Activated CD8-positive, alpha-beta T cell treated with anti-CD3 and anti-CD28 coated beads for 36 hours (primary cell): ENCODE data around the gene STK24. TPM values are rescaled to one million over a fixed set of nuclear protein-coding genes. Genes with fewer than 3 reads are reported as not detected.

ENCODE experiments used
- ATAC-seq: fragments of 200-7000 bp; cut with Tn5 transposase; one replicate; pipeline ENCODE4 v1.10.0; 2021; ENCODE audit warnings: mild to moderate bottlenecking, moderate library complexity
- CTCF ChIA-PET: fragments of 350-600 bp; sonication (Branson Sonifier 250); formaldehyde crosslinking; loops from one replicate; lab custom pipeline; 2021; ENCODE audit warnings: antibody characterized with exemption; lab: Charles Lee
- POLR2A ChIA-PET: fragments of 350-600 bp; sonication (Branson Sonifier 250); formaldehyde crosslinking; loops from one replicate; lab custom pipeline; 2021; ENCODE audit warnings: antibody characterized with exemption; lab: Charles Lee
- DNase-seq: peaks from one replicate; pipeline ENCODE4 v3.0.0-alpha.2; 2020
- H3K27ac Mint-ChIP-seq: one replicate; pipeline ENCODE4 v1.8.0; 2021; ENCODE audit warnings: mild to moderate bottlenecking, mixed read lengths
- H3K27me3 Mint-ChIP-seq: one replicate; pipeline ENCODE4 v1.8.0; 2021; ENCODE audit warnings: mixed read lengths
- H3K36me3 Mint-ChIP-seq: one replicate; pipeline ENCODE4 v1.8.0; 2021; ENCODE audit warnings: low read depth, mixed read lengths
- H3K4me1 Mint-ChIP-seq: one replicate; pipeline ENCODE4 v1.8.0; 2021; ENCODE audit warnings: low read depth, mixed read lengths
- H3K4me3 Mint-ChIP-seq: one replicate; pipeline ENCODE4 v1.8.0; 2021; ENCODE audit warnings: mild to moderate bottlenecking, moderate library complexity, mixed read lengths
- H3K9me3 Mint-ChIP-seq: one replicate; pipeline ENCODE4 v1.8.0; 2021; ENCODE audit warnings: mixed read lengths
- CTCF ChIP-seq: fragments of 200-600 bp; IDR thresholded peaks from one replicate; pipeline ENCODE4 v1.8.0; 2022; ENCODE audit warnings: antibody characterized with exemption, mild to moderate bottlenecking
- intact Hi-C: fragments of 100-400 bp; cut with micrococcal nuclease; formaldehyde crosslinking; loops from one replicate; pipeline ENCODE4 v1.10.0; 2022
- total RNA-seq, 2 experiments: library from RNA; stranded (reverse); gene quantifications; one replicate each; pipeline ENCODE4 v1.2.3, GENCODE V29; 2021

STK24 gene
- total RNA-seq, 2 experiments from 2014 or later, result 118 TPM

DNA sequence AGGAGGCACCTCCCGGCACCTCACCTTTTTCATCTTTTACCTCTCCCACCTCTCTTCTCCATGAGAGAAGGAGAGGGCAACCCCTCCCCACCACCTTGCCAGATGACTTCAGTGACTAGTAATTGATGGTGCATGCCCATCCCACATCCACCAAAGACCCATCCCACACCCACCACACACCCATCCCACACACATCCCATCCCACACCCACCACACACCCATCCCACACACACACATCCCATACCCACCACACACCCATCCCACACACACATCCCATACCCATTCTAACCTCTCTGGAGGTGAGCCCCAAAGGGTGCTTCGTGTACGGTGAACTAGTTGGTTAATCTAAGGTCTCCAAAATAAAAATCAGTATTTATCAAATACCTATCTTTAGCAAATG lies 44.7 kb downstream of the STK24 start:
- Mint-ChIP-seq H3K9me3 (no peaks in the 10 kb centered on the region), H3K27me3 (no peaks in the 10 kb centered on the region), H3K4me3 (no peak overlapping the region), H3K4me1 (peaks cover 87% of the 10 kb centered on the region), H3K27ac (no peak overlapping the region), H3K36me3 (peaks cover 14% of the 10 kb centered on the region)
- no peak for DNase-seq
- ATAC-seq, result no peak
- POLR2A ChIA-PET, result interaction anchor here (0.7 kb wide), 1 partner anchor 31 kb away, joined by 3 read pairs; no protein-coding TSS in a partner anchor
- CTCF ChIA-PET, result interaction anchor here (0.9 to 5.0 kb wide), 4 partner anchors 9 to 50 kb away, joined by 3 to 22 read pairs (median 8); no protein-coding TSS in a partner anchor
- no peak for TF ChIP-seq CTCF
- intact Hi-C loops, result no loop called here

DNA sequence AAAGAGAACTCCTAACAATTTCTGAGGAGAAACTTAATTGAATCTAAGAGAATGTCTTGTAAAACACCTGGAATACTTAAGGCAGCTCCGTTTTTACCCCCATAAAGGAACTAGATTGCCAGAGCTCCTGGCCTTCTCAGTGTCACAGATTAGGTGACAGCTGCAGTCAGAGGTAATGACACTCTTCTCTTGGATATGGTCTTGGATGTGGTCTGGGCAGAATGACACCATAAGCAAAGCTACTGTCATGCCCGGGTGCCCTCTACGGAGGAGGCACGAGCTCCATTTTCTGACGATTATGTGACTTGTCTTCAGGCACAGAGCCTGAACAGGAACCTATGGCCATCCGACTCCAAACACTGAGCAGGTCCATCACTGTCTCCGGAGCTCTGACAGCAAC lies 46.7 kb downstream of the STK24 start:
- TF ChIP-seq CTCF, result no peak
- intact Hi-C loops, result no loop called here
- ChIA-PET POLR2A (interaction anchor here (0.7 to 4.6 kb wide), 5 partner anchors 11 to 26 kb away, joined by 3 to 41 read pairs (median 3); no protein-coding TSS in a partner anchor), CTCF (interaction anchor here (1.2 to 5.0 kb wide), 6 partner anchors 10 to 141 kb away, joined by 3 to 22 read pairs (median 4); no protein-coding TSS in a partner anchor)
- Mint-ChIP-seq H3K4me3 (no peak overlapping the region), H3K4me1 (peaks cover 87% of the 10 kb centered on the region), H3K36me3 (peaks cover 16% of the 10 kb centered on the region), H3K9me3 (no peaks in the 10 kb centered on the region), H3K27ac (no peak overlapping the region), H3K27me3 (no peaks in the 10 kb centered on the region)
- ATAC-seq, result no peak
- DNase-seq, result no peak

DNA sequence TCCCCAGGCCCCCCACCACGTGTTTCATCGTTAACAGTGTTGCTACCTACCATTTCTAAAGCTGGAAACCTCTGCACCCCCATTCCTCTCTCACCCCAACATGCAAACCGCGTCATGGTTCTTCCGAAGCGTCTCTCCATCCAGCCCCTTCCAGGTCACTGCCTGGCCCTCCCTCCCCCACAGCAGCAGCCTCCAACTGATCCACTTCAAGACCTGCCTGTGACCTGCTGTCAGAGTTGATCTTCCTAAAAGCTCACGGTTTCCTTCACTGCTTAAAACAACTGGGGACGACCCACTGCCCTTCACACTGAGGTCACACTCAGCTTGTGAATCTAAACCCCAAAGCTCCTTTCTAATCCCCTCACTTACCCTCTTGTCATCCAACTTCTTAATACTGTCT lies 47.7 kb downstream of the STK24 start:
- ChIA-PET POLR2A (interaction anchor here (0.6 to 4.6 kb wide), 9 partner anchors 10 to 48 kb away, joined by 3 to 41 read pairs (median 4); partner anchors contain the start of gene STK24), CTCF (interaction anchor here (1.0 to 5.0 kb wide), 10 partner anchors 8 to 144 kb away, joined by 3 to 22 read pairs (median 6); no protein-coding TSS in a partner anchor)
- no peak for ATAC-seq
- Mint-ChIP-seq H3K36me3 (peaks cover 16% of the 10 kb centered on the region), H3K4me3 (peak overlapping the region; percentile 31), H3K27me3 (no peaks in the 10 kb centered on the region), H3K4me1 (peaks cover 86% of the 10 kb centered on the region), H3K27ac (peak overlapping the region; percentile 84), H3K9me3 (no peaks in the 10 kb centered on the region)
- no peak for DNase-seq
- intact Hi-C loops, result no loop called here
- no peak for TF ChIP-seq CTCF

GRCh38 chr13:98528663-98529064 lies 48.2 kb downstream of the STK24 start:
- H3K4me1 Mint-ChIP-seq, result peaks cover 86% of the 10 kb centered on the region
- CTCF ChIA-PET, result interaction anchor here (0.9 to 5.0 kb wide), 10 partner anchors 9 to 145 kb away, joined by 3 to 22 read pairs (median 6); no protein-coding TSS in a partner anchor
- H3K27me3 Mint-ChIP-seq, result no peaks in the 10 kb centered on the region
- H3K36me3 Mint-ChIP-seq, result peaks cover 11% of the 10 kb centered on the region
- POLR2A ChIA-PET, result interaction anchor here (0.6 to 4.6 kb wide), 10 partner anchors 9 to 49 kb away, joined by 3 to 41 read pairs (median 4); partner anchors contain the start of gene STK24
- TF ChIP-seq CTCF, result no peak
- H3K9me3 Mint-ChIP-seq, result no peaks in the 10 kb centered on the region
- intact Hi-C loops, result no loop called here
- peak overlapping the region; percentile 31 for H3K4me3 Mint-ChIP-seq
- H3K27ac Mint-ChIP-seq, result peak overlapping the region; percentile 84
- ATAC-seq (peak; percentile 80), DNase-seq (peak; percentile 30)

- Mint-ChIP-seq H3K27ac (no peak overlapping the region), H3K4me3 (no peak overlapping the region)
Observed at GRCh38 chr13:98527526-98527925, 49.4 kb downstream of the STK24 start.

More at GRCh38 chr13:98527526-98527925, 49.4 kb downstream of the STK24 start:
- peaks cover 10% of the 10 kb centered on the region for H3K36me3 Mint-ChIP-seq
- H3K4me1 Mint-ChIP-seq, result peaks cover 91% of the 10 kb centered on the region
- no peaks in the 10 kb centered on the region for H3K9me3 Mint-ChIP-seq
- no peaks in the 10 kb centered on the region for H3K27me3 Mint-ChIP-seq
- TF ChIP-seq CTCF, result no peak
- CTCF ChIA-PET, result no interaction called here
- intact Hi-C loops, result no loop called here
- ATAC-seq (no peak), DNase-seq (no peak)
- POLR2A ChIA-PET, result interaction anchor here (4.6 kb wide), 1 partner anchor 13 kb away, joined by 41 read pairs; no protein-coding TSS in a partner anchor
